Measurements from ENCODE around the gene ALDH1A2.

- TF ChIP-seq CTCF (IDR thresholded peaks at IDR 0.05) (no peak), POLR2A (IDR thresholded peaks at IDR 0.05) (no peak), EP300 (IDR thresholded peaks at IDR 0.05) (no peak)
Measured at GRCh38 chr15:58046467-58046866, 19.0 kb downstream of the ALDH1A2 start.

All from tibial nerve (tissue), 4 donors.